GM23248 (cell line): ENCODE measurements around the gene TBCEL.

Source experiments
- EZH2 ChIP-seq: fragments of 200-600 bp; sonication (generic); IDR thresholded peaks from 2 replicates; pipeline ENCODE4 v1.6.1; 2018; ENCODE audit warnings: antibody characterized with exemption, mild to moderate bottlenecking; ENCODE audit not compliant: insufficient read depth, poor library complexity, severe bottlenecking
- EZH2phosphoT487 ChIP-seq: fragments of 200-600 bp; sonication (generic); IDR thresholded peaks from 2 replicates; pipeline ENCODE4 v1.6.1; 2018; ENCODE audit warnings: antibody characterized with exemption, moderate library complexity, mild to moderate bottlenecking, low read depth; ENCODE audit not compliant: insufficient read depth

- no peak for TF ChIP-seq EZH2phosphoT487
- TF ChIP-seq EZH2: no peak
These were observed 95.5 kb downstream of the TBCEL start for GRCh38 chr11:121119440-121119839.
